GM18861 (cell line): ENCODE results near the gene C1D.

Experiments
- ATAC-seq: cut with Tn5 transposase; IDR thresholded peaks from one replicate; pipeline ENCODE4 v1.9.1; 2021; ENCODE audit not compliant: unreplicated experiment

C1D gene

GRCh38 chr2:68059784-68060525 lies 2.8 kb downstream of the C1D start:
- no peak for ATAC-seq

GRCh38 chr2:68057658-68058396 lies 5.0 kb downstream of the C1D start:
- ATAC-seq: no peak

- ATAC-seq: no peak
These were observed 9.9 kb downstream of the C1D start for GRCh38 chr2:68052717-68053422.

- ATAC-seq: no peak
These were observed 12.5 kb downstream of the C1D start for GRCh38 chr2:68050353-68050752.

GRCh38 chr2:68046642-68047240 lies 16.1 kb downstream of the C1D start:
- ATAC-seq: no peak

- ATAC-seq: no peak
These were observed 16.6 kb downstream of the C1D start for GRCh38 chr2:68046224-68046623.

GRCh38 chr2:68045342-68045741 lies 17.5 kb downstream of the C1D start:
- no peak for ATAC-seq

GRCh38 chr2:68044099-68044498 lies 18.7 kb downstream of the C1D start:
- no peak for ATAC-seq

- ATAC-seq: no peak
These were observed 19.1 kb downstream of the C1D start for GRCh38 chr2:68043695-68044094.

GRCh38 chr2:68043032-68043431 lies 19.8 kb downstream of the C1D start:
- no peak for ATAC-seq

GRCh38 chr2:68041704-68042245 lies 21.0 kb downstream of the C1D start:
- ATAC-seq: no peak

- ATAC-seq: no peak
These were observed 22.7 kb downstream of the C1D start for GRCh38 chr2:68040078-68040477.

- no peak for ATAC-seq
These were observed 23.5 kb downstream of the C1D start for GRCh38 chr2:68039317-68039716.

GRCh38 chr2:68032702-68033101 lies 30.1 kb downstream of the C1D start:
- no peak for ATAC-seq

- ATAC-seq: no peak
These were observed 31.2 kb downstream of the C1D start for GRCh38 chr2:68031542-68032160.

GRCh38 chr2:68031043-68031442 lies 31.8 kb downstream of the C1D start:
- no peak for ATAC-seq

GRCh38 chr2:68030529-68030928 lies 32.3 kb downstream of the C1D start:
- no peak for ATAC-seq

GRCh38 chr2:68027959-68028358 lies 34.8 kb downstream of the C1D start:
- no peak for ATAC-seq

GRCh38 chr2:68024450-68024849 lies 38.4 kb downstream of the C1D start:
- no peak for ATAC-seq

GRCh38 chr2:68023904-68024303 lies 38.9 kb downstream of the C1D start:
- no peak for ATAC-seq

- no peak for ATAC-seq
These were observed 44.1 kb downstream of the C1D start for GRCh38 chr2:68018727-68019126.
